T47D (cell line): ENCODE measurements around the gene CD6.

ENCODE experiments used
- DNase-seq, 2 experiments: peaks; one replicate each; pipeline versions ENCODE4 v3.0.0 to v3.0.0-alpha.2; 2011 to 2012; ENCODE audit warnings: low read depth in 1 of 2, low spot score in 1 of 2
- JUND ChIP-seq: IDR thresholded peaks from 2 replicates; pipeline ENCODE4 v1.6.1; 2012; ENCODE audit warnings: low read depth
- in situ Hi-C: cut with HindIII; loops from 2 replicates; pipeline ENCODE4 v1.10.0; 2016; ENCODE audit warnings: low sequenced_read_pairs, low pct_unique_long_range_greater_than_20kb

CD6 gene

DNA sequence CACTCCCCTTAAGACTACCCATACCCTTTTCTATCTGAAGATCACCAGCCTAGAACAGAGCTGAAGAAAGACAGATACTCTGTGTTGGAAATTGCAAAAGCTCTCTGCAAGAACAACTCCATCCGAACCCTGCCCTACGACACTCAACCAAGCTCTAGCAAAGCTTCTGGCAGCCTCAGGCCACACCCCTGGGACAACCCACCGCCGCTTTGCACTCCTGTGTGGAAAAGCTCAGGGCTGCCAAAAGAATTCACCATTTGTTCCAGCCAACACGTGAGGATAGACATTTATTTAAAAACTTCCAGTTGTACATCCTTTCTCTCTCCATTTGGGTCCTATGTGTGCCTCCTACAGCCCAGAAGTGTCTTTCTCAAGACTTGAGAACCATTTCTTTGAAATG, 68.4 kb downstream of the CD6 start:
- no peak for TF ChIP-seq JUND

DNA sequence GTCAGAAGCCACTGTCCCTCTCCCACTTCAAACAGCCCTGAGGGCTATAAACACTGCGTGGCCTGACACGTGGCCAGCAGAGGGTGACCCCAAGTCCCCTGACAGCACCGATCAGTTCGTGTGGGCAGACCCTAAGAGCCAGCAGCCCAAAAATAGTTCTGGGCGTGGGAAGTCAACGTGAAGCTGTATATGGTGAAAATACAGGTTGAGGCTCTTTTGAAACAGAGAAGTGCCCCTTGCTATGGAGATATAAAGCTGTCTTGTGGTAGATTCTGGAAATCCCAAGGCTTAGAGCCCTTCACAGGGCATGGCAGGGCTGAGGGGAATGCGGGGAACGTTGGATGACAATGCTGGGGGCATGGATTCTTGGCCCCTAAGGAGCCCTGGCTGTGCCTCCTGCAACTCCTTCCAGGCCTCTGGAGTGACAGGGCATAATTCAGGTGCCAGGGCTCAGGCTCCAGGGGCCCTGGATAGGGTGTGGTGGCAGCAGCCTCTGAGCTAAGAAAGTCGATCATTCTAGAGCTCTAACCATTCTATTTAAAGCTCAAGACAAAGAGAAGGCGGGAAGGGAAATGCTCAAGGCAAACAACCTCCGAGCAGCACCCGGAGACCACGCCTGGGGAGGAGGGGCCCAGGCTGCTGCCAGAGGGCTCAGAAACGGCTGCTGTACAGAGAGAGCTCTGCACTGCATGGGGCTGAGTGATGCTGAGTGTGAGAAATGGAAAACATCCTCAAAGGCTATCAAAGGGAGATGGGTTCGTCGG, 70.5 kb downstream of the CD6 start:
- peak in 1 of 2 experiments; percentile 52 for DNase-seq
- in situ Hi-C loops, result no loop called here
- no peak for TF ChIP-seq JUND

More for the DNA sequence above, 68.4 kb downstream of the CD6 start:
- DNase-seq, result no peak
- in situ Hi-C loops, result no loop called here

DNA sequence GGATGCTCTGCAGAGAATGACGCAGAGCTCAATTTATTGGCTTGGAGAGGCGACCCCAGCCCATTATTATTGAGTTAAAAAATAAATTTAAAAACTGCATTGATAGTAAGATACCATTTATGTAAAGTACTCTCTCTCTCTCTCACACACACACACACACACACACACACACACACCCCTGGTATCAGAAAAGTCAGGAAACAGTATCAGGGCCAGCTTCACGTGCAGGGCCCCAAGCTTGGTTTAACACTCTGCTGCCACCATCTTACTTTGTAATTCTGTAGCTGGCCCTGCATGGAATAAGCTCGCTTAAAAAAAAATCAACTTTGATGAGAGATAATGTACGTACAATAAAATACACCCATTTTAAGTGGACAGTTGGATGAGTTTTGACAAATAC, 71.1 kb downstream of the CD6 start:
- DNase-seq, result no peak
- no peak for TF ChIP-seq JUND
- in situ Hi-C loops, result no loop called here

DNA sequence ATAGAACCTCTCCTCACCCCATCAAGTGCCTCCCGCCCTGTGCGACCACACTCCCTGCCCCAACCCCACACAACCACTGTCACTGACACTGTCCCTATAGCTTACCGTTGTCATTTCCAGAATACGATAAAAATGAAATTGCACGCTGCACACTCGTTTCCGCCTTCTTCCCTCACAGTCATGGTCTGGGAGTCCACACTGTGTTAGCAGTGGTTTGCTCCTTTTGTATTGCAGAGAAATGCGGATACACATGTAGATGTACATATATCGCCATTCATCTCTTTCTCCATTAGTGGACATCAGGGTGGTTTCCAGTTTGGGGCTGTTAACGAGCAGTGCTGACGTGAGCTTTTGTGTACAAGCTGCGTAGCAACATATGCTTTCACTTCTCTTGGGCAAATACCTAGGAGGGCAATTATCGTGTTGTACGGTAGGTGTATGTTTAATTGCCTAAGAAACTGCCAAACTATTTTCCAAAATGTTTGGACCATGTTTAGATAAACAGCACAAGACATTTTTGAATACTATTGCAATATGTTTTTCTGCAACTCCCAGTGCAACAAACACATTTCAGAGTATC, 71.6 kb downstream of the CD6 start:
- peak in 1 of 2 experiments; percentile 47 for DNase-seq
- no peak for TF ChIP-seq JUND
- in situ Hi-C loops, result no loop called here

DNA sequence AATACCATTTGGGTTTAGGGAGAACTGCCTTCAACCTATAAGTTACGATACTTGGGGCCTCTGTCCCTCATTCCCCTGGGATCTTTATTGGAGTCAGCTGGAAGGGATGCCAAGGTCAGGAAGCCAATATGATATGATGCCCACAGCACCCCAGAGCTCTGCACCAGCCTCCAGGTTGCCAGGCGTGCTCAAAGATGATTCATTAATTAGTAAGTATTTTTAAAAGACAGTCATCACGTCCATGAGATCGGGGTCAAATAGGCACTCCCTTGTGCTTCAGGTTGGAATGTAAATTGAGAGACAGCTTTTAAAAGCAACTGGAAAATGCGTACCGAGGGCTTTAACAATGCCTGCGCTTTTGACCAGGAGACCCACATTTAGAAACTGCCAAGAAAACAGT, 73.8 kb downstream of the CD6 start:
- DNase-seq, result no peak
- TF ChIP-seq JUND, result no peak
- in situ Hi-C loops, result no loop called here

DNA sequence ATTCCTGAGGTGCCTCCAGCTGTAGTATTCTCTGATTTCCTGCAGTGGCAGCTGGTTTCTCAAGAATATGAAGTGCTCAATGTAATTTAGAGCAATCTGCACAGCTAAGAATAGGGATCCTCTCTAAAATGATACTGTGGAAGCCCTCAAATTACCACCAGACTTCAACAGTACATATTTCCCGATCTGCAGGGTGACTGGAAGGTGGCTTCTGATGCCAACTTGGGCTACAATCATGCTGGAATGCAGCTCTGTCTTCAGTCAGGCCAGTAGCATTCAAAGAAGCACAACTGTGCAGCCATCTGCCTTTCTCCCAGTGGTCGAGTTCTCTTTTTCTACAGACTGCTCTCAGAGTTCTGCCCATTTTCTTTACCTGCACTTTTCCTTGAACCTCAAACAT, 75.4 kb downstream of the CD6 start:
- TF ChIP-seq JUND, result no peak
- in situ Hi-C loops, result no loop called here
- no peak for DNase-seq

DNA sequence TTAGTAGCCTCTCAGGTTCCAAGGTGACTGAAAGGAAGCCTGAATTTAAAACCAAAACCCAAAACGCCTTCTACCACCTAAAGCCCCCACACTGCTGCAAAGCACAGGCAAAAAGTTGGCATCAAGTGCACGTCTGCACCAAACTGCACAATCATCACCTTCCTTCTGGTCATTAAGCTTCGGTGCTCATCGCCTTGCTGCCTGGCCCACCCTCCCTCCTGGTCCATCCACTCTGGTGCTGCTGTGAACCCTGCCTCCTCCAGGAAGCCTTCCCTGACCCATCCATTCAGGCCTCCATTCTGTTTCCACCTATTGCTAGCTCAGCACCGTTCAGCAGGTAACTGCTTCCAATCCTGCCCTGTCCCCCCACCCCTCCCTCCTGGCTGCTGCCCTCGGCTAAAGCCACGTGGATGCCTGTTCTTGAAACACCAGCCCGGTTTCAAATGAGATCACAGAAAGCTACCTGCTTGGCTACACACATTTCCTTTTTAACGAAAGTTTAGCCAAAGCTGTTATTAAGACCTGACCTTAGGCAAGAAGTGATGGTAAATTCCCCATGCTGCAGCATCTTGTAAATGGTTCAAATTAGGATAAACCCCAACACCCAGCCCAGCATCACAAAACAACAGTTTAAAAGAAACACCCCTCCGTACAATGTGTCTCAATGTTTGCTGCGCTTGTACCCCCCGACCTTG, 77.0 kb downstream of the CD6 start:
- no peak for TF ChIP-seq JUND
- DNase-seq, result no peak
- in situ Hi-C loops, result no loop called here

DNA sequence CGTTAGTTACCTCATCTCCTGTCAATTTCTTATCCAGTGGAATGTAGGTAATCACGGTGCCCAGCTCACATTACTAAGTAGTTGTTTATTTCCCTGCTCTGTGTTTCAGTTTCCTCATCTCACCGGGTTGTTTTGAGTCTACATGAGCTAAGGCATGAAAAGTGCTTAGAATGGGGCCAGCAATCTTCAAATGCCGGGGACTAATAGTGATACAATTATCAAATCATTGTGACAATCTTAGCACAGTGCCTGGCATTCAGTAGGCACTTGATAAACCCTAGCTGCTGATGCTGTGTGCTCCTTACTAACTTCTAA, 77.5 kb downstream of the CD6 start:
- TF ChIP-seq JUND, result no peak
- no peak for DNase-seq
- in situ Hi-C loops, result no loop called here

DNA sequence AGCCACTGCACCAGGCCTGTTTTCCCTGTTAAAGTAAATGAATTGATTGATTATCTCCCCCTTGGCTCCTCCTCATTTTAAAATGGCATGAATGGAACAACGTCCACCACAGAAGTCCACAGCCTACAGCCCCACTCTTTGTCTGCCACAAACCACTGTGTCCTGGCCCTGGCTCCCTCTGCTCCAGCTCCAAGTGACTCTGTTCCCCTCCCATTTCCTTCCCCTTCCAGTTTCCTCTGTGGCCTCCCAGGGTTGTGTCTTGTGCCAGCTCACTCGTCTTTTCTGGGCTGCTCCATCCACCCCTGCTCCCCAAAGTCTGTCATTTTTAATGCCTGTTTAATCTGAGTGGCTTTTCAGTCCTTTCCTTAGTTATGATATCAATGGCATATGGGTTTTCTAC, 78.4 kb downstream of the CD6 start:
- no peak for TF ChIP-seq JUND
- DNase-seq, result no peak
- in situ Hi-C loops, result no loop called here

DNA sequence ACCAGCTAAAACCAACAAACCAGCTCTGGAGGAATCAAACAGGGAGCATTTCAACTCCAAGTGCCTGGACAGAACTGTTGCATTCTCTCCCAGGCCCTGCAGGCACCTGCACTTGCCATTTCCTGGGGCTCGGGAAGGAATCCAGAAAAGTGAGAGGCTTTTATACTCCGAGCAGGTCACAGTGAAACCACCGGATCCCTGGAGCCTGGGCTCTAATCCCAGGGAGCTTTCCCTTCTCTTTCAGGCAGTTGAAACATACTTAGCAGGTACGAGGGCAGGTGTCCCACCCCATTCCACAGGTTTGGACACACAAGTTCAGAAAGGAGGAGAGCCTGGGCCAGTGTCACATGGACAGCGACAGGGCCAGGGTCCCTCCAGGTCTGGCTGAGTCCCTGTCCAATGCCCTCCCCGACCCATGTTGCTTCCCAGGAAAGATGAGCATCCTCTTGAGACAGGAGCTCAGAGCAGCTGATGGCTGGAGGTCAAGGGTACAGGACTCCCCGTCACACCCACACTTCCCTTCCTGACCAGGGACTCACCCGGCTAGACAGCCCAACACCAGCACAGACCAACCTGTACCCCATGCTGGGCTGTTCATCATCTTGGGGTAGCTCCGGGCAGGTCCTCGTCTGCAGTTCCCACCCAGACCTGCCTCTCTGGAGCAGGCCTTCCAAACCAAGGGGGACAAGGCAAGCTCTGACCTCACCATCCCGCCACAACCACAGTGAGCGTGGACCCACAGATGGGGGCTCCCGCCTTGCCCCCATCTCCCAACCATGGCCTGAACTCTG, 80.9 kb downstream of the CD6 start:
- no peak for DNase-seq
- in situ Hi-C loops, result no loop called here
- TF ChIP-seq JUND, result no peak

DNA sequence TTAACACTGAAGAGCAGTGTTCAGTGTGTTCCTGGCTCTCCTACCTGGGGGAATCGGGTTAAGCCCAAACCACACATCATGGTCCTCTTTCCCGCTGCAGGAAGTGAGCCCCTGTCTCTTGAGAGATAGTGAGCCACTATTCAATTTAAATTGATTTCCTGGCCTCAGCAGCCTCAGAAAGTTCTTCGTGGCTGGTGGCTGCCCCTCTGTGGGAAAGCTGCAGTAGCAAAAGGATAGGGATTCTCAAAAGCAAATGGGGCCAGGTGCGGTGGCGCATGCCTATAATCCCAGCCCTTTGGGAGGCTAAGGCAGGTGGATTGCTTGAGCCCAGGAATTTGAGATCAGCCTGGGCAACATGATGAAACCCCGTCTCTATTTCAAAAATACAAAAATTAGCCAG, 81.7 kb downstream of the CD6 start:
- TF ChIP-seq JUND, result no peak
- DNase-seq, result no peak
- in situ Hi-C loops, result no loop called here

DNA sequence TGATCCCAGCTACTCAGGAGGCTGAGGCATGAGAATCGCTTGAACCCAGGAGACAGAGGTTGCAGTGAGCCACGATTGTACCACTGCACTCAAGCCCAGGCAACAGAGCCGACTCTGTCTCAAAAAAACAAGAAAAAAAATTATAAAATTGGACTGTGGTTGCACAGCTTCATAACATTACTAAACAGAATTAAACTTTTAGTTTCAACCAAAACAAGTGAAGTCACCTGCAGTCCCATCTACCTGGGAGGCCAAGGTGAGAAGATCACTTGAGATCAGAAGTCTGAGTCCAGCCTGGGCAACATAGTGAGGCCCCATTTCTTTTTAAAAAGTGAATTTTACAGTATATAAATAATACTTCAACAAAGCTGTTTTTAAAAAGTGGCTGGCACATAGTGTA, 83.0 kb downstream of the CD6 start:
- in situ Hi-C loops, result no loop called here
- no peak for TF ChIP-seq JUND
- DNase-seq, result no peak
